Coronary artery (tissue), 2 donors: ENCODE measurements around the gene SPINK2.

Experiments used
- DNase-seq: peaks from one replicate; pipeline ENCODE4 v3.0.0-alpha.2; 2017; ENCODE audit warnings: low spot score
- H3K27ac ChIP-seq, 2 donors: fragments of 200-600 bp; sonication (generic); one replicate each; pipeline ENCODE4 v1.5.1; 2016 to 2019
- H3K4me3 ChIP-seq: fragments of 200-600 bp; sonication (generic); 2 replicates; pipeline ENCODE4 v1.5.1; 2016; ENCODE audit warnings: mild to moderate bottlenecking, moderate library complexity
- CTCF ChIP-seq: fragments of 200-600 bp; sonication (generic); IDR thresholded peaks from one replicate; pipeline ENCODE4 v1.5.1; 2019; ENCODE audit warnings: antibody characterized with exemption

Gene SPINK2

GRCh38 chr4:56821381-56822243, at the start of gene SPINK2:
Gene SPINK2 (minus strand): TSS chr4:56821701. CDS start chr4:56821662, 39 bp downstream.
- TF ChIP-seq CTCF = no peak

GRCh38 chr4:56870946-56871345, 49.4 kb upstream of the SPINK2 start:
- Histone ChIP-seq H3K27ac (no peak overlapping the region), H3K4me3 (no peak overlapping the region)
- TF ChIP-seq CTCF = no peak
- DNase-seq = no peak

More at GRCh38 chr4:56821381-56822243, at the start of gene SPINK2:
- H3K4me3 ChIP-seq = peak within 1 kb of the TSS; percentile 72
- no peak within 1 kb of the TSS for H3K27ac ChIP-seq
- no peak for DNase-seq

- H3K27ac ChIP-seq = no peak overlapping the region
- no peak for DNase-seq
- no peak for TF ChIP-seq CTCF
- H3K4me3 ChIP-seq = no peak overlapping the region
Observed at GRCh38 chr4:56863441-56864139, 42.1 kb upstream of the SPINK2 start.

GRCh38 chr4:56861360-56861759, 39.9 kb upstream of the SPINK2 start:
- Histone ChIP-seq H3K27ac (no peak overlapping the region), H3K4me3 (no peak overlapping the region)
- TF ChIP-seq CTCF = no peak
- no peak for DNase-seq

GRCh38 chr4:56860781-56861180, 39.3 kb upstream of the SPINK2 start:
- DNase-seq = no peak
- no peak for TF ChIP-seq CTCF
- no peak overlapping the region for H3K4me3 ChIP-seq
- H3K27ac ChIP-seq = no peak overlapping the region

GRCh38 chr4:56859841-56860240, 38.3 kb upstream of the SPINK2 start:
- no peak for DNase-seq
- H3K27ac ChIP-seq = no peak overlapping the region
- no peak for TF ChIP-seq CTCF
- H3K4me3 ChIP-seq = no peak overlapping the region
